IMR-90 (cell line): ENCODE data around the gene FBXW5. TPM values are rescaled to one million over a fixed set of nuclear protein-coding genes. Genes with fewer than 3 reads are reported as not detected.

ENCODE experiments used
- ATAC-seq: fragments of 200-7000 bp; cut with Tn5 transposase; 2 replicates; pipeline ENCODE4 v1.9.1; 2020; ENCODE audit warnings: low read depth, mild to moderate bottlenecking, moderate library complexity
- BruUV-seq: library from RNA; stranded (reverse); fragments of 400-500 nt; replicated peaks from 2 replicates; lab custom pipeline; 2021; lab: Mats Ljungman, UMichigan
- CTCF ChIA-PET: fragments of 300-600 bp; formaldehyde crosslinking; extraction: SDS; loops from one replicate; lab custom pipeline; 2021; ENCODE audit warnings: antibody characterized with exemption; lab: Yijun Ruan, JAX
- POLR2A ChIA-PET: fragments of 300-600 bp; sonication (Branson Sonifier 250); formaldehyde crosslinking; loops from one replicate; lab custom pipeline; 2022; ENCODE audit warnings: antibody characterized with exemption; ENCODE audit not compliant: unreplicated experiment; lab: Charles Lee
- DNase-seq: peaks from one replicate; pipeline ENCODE4 v3.0.0; 2013
- H2AFZ ChIP-seq: replicated peaks from 2 replicates; pipeline ENCODE3; 2013; ENCODE audit warnings: low read length, mild to moderate bottlenecking; ENCODE audit not compliant: poor library complexity
- H2AK5ac ChIP-seq: 2 replicates; pipeline ENCODE4 v1.6.1; 2013; ENCODE audit warnings: low read depth, low read length, inconsistent platforms
- H2AK9ac ChIP-seq: replicated peaks from 2 replicates; pipeline ENCODE3; 2013; ENCODE audit warnings: mild to moderate bottlenecking, low read depth, low read length, moderate library complexity; ENCODE audit not compliant: poor library complexity
- H2BK120ac ChIP-seq: 2 replicates; pipeline ENCODE4 v1.6.1; 2013; ENCODE audit warnings: low read depth, low read length, inconsistent platforms
- H2BK15ac ChIP-seq: 3 replicates; pipeline ENCODE4 v1.6.1; 2013; ENCODE audit warnings: low read depth, low read length, inconsistent platforms
- H2BK20ac ChIP-seq: 2 replicates; pipeline ENCODE4 v1.6.1; 2013; ENCODE audit warnings: low read depth, mild to moderate bottlenecking, inconsistent platforms, low read length, moderate library complexity
- H2BK5ac ChIP-seq: 2 replicates; pipeline ENCODE4 v1.6.1; 2013; ENCODE audit warnings: mild to moderate bottlenecking, low read depth, low read length, inconsistent platforms; ENCODE audit not compliant: poor library complexity, severe bottlenecking
- H3K14ac ChIP-seq: replicated peaks from 2 replicates; pipeline ENCODE4 v1.6.1; 2013; ENCODE audit warnings: low read depth, low read length, inconsistent platforms
- H3K18ac ChIP-seq: 2 replicates; pipeline ENCODE4 v1.6.1; 2013; ENCODE audit warnings: low read depth, low read length, control low read depth
- H3K23ac ChIP-seq: 2 replicates; pipeline ENCODE4 v1.6.1; 2013; ENCODE audit warnings: low read depth, low read length, inconsistent platforms
- H3K27ac ChIP-seq: 2 replicates; pipeline ENCODE4 v1.5.1; 2013; ENCODE audit warnings: mild to moderate bottlenecking, control low read depth, low read length; ENCODE audit not compliant: insufficient read depth
- H3K27me3 ChIP-seq: 2 replicates; pipeline ENCODE4 v1.6.1; 2013; ENCODE audit warnings: low read length; ENCODE audit not compliant: control insufficient read depth, insufficient read depth
- H3K36me3 ChIP-seq: 2 replicates; pipeline ENCODE4 v1.6.1; 2013; ENCODE audit warnings: low read length, mixed read lengths; ENCODE audit not compliant: control insufficient read depth, insufficient read depth
- H3K4ac ChIP-seq: 2 replicates; pipeline ENCODE4 v1.6.1; 2013; ENCODE audit warnings: low read depth, low read length, inconsistent platforms
- H3K4me1 ChIP-seq: 2 replicates; pipeline ENCODE4 v1.6.1; 2013; ENCODE audit warnings: low read length, mixed read lengths; ENCODE audit not compliant: control insufficient read depth, insufficient read depth
- H3K4me2 ChIP-seq: 2 replicates; pipeline ENCODE4 v1.6.1; 2013; ENCODE audit warnings: low read depth, mild to moderate bottlenecking, control low read depth, low read length, moderate library complexity
- H3K4me3 ChIP-seq: 2 replicates; pipeline ENCODE4 v1.5.1; 2013; ENCODE audit warnings: low read depth, mild to moderate bottlenecking, control low read depth, low read length, moderate library complexity; ENCODE audit not compliant: insufficient read depth
- H3K56ac ChIP-seq: 2 replicates; pipeline ENCODE4 v1.6.1; 2013; ENCODE audit warnings: low read length, inconsistent platforms; ENCODE audit not compliant: insufficient read depth; ENCODE audit errors: extremely low read depth
- H3K79me1 ChIP-seq, 2 experiments: 2 replicates each; pipeline ENCODE4 v1.6.1; 2013; ENCODE audit warnings: low read length in 2 of 2, inconsistent platforms in 1 of 2, low read depth in 1 of 2
- H3K9ac ChIP-seq: 2 replicates; pipeline ENCODE4 v1.6.1; 2013; ENCODE audit warnings: low read depth, low read length, control low read depth
- H3K9me1 ChIP-seq: 2 replicates; pipeline ENCODE4 v1.6.1; 2013; ENCODE audit warnings: low read length, inconsistent platforms; ENCODE audit not compliant: insufficient read depth
- H3K9me3 ChIP-seq: 2 replicates; pipeline ENCODE4 v1.6.1; 2013; ENCODE audit warnings: low read length; ENCODE audit not compliant: control insufficient read depth, insufficient read depth
- H4K20me1 ChIP-seq: 2 replicates; pipeline ENCODE4 v1.6.1; 2013; ENCODE audit warnings: low read length, inconsistent platforms; ENCODE audit not compliant: insufficient read depth
- H4K5ac ChIP-seq: 2 replicates; pipeline ENCODE4 v1.6.1; 2013; ENCODE audit warnings: mild to moderate bottlenecking, low read depth, low read length, control low read depth
- H4K8ac ChIP-seq, 2 experiments: 2 replicates each; pipeline ENCODE4 v1.6.1; 2013; ENCODE audit warnings: low read depth in 2 of 2, low read length in 2 of 2, control low read depth in 1 of 2, inconsistent platforms in 1 of 2
- H4K91ac ChIP-seq: 2 replicates; pipeline ENCODE4 v1.6.1; 2013; ENCODE audit warnings: low read depth, low read length, inconsistent platforms; ENCODE audit not compliant: insufficient read depth
- MAZ ChIP-seq: IDR thresholded peaks from 2 replicates; pipeline ENCODE4 v1.6.1; 2012; ENCODE audit warnings: low read depth, mild to moderate bottlenecking, low read length, improper control_type of control experiment, moderate library complexity, borderline replicate concordance
- WGBS, 2 experiments: methylation state at CpG; one replicate each; pipeline versions ENCODE4 v1.1.5 to v1.1.7; 2013; ENCODE audit warnings: missing lambda C conversion rate in 2 of 2; ENCODE audit not compliant: insufficient read length in 1 of 2; ENCODE audit errors: extremely low coverage in 2 of 2; 5-methylcytosine and 5-hydroxymethylcytosine counted together
- dilution Hi-C: fragments of 300-500 bp; cut with HindIII; formaldehyde crosslinking; loops from one replicate; pipeline ENCODE4 v1.14.3; 2018; ENCODE audit warnings: low sequenced_read_pairs; ENCODE audit not compliant: unreplicated experiment
- in situ Hi-C: fragments of 300-500 bp; cut with MboI; formaldehyde crosslinking; loops from 3 replicates; pipeline ENCODE4 v1.14.3; 2019; ENCODE audit warnings: low sequenced_read_pairs, inconsistent platforms, mixed read lengths
- intact Hi-C: fragments of 100-400 bp; cut with micrococcal nuclease; formaldehyde crosslinking; loops from 2 replicates; pipeline ENCODE4 v1.10.0; 2022
- polyA plus RNA-seq, 3 experiments: library from polyadenylated mRNA; depleted of rRNA; stranded (reverse); fragments of >200 nt; gene quantifications; 2 replicates each; pipeline ENCODE4 v1.2.3, GENCODE V29; 2012; ENCODE audit warnings: low replicate concordance in 1 of 3
- total RNA-seq: library from RNA; depleted of rRNA; stranded (reverse); fragments of >200 nt; gene quantifications from 2 replicates; pipeline ENCODE4 v1.2.3, GENCODE V29; 2012
- TF ChIP-seq, protein P1 (sequence below): conservative IDR thresholded peaks from 2 replicates; pipeline ENCODE4 v1.5.1; 2012; ENCODE audit warnings: mild to moderate bottlenecking, low read depth, low read length, improper control_type of control experiment

Gene FBXW5
- total and polyA plus RNA-seq, 2 of the 4 experiments (the other 2 are of a cell fraction), result 65.1 to 80.2 TPM

DNA sequence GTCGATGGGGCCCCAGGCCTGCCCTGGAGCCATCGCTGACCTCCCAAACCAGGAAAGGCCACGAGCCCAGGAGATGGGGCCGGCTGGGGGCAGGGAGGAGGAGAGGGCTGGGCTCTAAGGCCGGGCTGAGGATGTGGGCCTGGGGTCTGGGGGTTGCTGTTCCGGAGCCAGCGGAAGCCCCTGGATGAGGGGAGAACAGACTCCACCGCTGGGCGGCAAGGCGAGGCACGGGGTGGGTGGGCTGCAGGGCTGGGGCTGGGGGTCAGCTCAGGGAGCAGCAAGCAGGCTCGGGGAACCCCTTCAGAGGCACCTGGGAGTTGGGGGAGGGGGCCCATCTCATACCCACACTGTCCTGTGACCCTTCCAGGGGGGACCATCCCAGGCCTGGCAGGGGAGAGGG is 19.2 kb upstream of the FBXW5 start:
- Histone ChIP-seq H3K4me1 (no peaks in the 10 kb centered on the region), H3K79me1 (no peaks in the 10 kb centered on the region), H3K4me3 (no peak overlapping the region), H2BK120ac (no peak overlapping the region), H3K4ac (no peak overlapping the region), H2AK9ac (no peak overlapping the region), H2BK20ac (no peak overlapping the region), H2AFZ (no peak overlapping the region), H3K9me3 (no peaks in the 10 kb centered on the region), H3K23ac (no peak overlapping the region), H3K18ac (no peak overlapping the region), H3K27me3 (peaks cover 21% of the 10 kb centered on the region), H3K9me1 (peaks cover 2% of the 10 kb centered on the region; the same call in 1 of the 2 replicates), H3K4me2 (no peak overlapping the region), H3K56ac (no peak overlapping the region), H2BK15ac (no peak overlapping the region), H2AK5ac (no peak overlapping the region), H3K27ac (no peak overlapping the region), H4K20me1 (no peaks in the 10 kb centered on the region), H4K8ac (no peak overlapping the region), H3K9ac (no peak overlapping the region), H4K5ac (no peak overlapping the region), H3K14ac (no peak overlapping the region), H3K36me3 (no peaks in the 10 kb centered on the region), H4K91ac (no peak overlapping the region), H2BK5ac (no peak overlapping the region)
- ATAC-seq (no peak), DNase-seq (no peak)
- 62% methylated on average over 5 of the region's 12 CpGs; no CpG with 5 or more reads in 1 of the 2 experiments for WGBS, 2 experiments
- POLR2A ChIA-PET, result no interaction called here
- CTCF ChIA-PET, result no interaction called here
- in situ Hi-C loops, result no loop called here
- no TSS peak for BruUV-seq
- dilution Hi-C loops, result no loop called here
- intact Hi-C loops, result no loop called here
- TF ChIP-seq MAZ, result no peak
- TF ChIP-seq, protein P1, sequence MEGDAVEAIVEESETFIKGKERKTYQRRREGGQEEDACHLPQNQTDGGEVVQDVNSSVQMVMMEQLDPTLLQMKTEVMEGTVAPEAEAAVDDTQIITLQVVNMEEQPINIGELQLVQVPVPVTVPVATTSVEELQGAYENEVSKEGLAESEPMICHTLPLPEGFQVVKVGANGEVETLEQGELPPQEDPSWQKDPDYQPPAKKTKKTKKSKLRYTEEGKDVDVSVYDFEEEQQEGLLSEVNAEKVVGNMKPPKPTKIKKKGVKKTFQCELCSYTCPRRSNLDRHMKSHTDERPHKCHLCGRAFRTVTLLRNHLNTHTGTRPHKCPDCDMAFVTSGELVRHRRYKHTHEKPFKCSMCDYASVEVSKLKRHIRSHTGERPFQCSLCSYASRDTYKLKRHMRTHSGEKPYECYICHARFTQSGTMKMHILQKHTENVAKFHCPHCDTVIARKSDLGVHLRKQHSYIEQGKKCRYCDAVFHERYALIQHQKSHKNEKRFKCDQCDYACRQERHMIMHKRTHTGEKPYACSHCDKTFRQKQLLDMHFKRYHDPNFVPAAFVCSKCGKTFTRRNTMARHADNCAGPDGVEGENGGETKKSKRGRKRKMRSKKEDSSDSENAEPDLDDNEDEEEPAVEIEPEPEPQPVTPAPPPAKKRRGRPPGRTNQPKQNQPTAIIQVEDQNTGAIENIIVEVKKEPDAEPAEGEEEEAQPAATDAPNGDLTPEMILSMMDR, result no peak
